Midbrain (tissue), 1 donor: ENCODE measurements around the gene DTNBP1.

Experiments used
- DNase-seq: peaks from one replicate; lab custom pipeline; 2025; lab: John Stamatoyannopoulos, UW

The DTNBP1 gene

GRCh38 chr6:15626160-15626559, 36.7 kb downstream of the DTNBP1 start:
- DNase-seq: no peak

- peak; percentile 44 for DNase-seq
Observed at GRCh38 chr6:15623276-15624116, 39.3 kb downstream of the DTNBP1 start.

- DNase-seq: no peak
Observed at GRCh38 chr6:15622045-15622740, 40.6 kb downstream of the DTNBP1 start.

GRCh38 chr6:15621203-15622044, 41.4 kb downstream of the DTNBP1 start:
- DNase-seq: peak; percentile 35

GRCh38 chr6:15620611-15621010, 42.2 kb downstream of the DTNBP1 start:
- DNase-seq: no peak

GRCh38 chr6:15619330-15619729, 43.5 kb downstream of the DTNBP1 start:
- DNase-seq: no peak

GRCh38 chr6:15618685-15619084, 44.1 kb downstream of the DTNBP1 start:
- DNase-seq: no peak

- no peak for DNase-seq
Observed at GRCh38 chr6:15616261-15616660, 46.6 kb downstream of the DTNBP1 start.

GRCh38 chr6:15615802-15616201, 47.0 kb downstream of the DTNBP1 start:
- DNase-seq: no peak

- DNase-seq: no peak
Observed at GRCh38 chr6:15614277-15614676, 48.6 kb downstream of the DTNBP1 start.

GRCh38 chr6:15608396-15608795, 54.4 kb downstream of the DTNBP1 start:
- no peak for DNase-seq

GRCh38 chr6:15607603-15608002, 55.2 kb downstream of the DTNBP1 start:
- DNase-seq: no peak

GRCh38 chr6:15606347-15606746, 56.5 kb downstream of the DTNBP1 start:
- no peak for DNase-seq

- DNase-seq: no peak
Observed at GRCh38 chr6:15604843-15605242, 58.0 kb downstream of the DTNBP1 start.

GRCh38 chr6:15602154-15602553, 60.7 kb downstream of the DTNBP1 start:
- DNase-seq: no peak

GRCh38 chr6:15598273-15598798, 64.5 kb downstream of the DTNBP1 start:
- DNase-seq: no peak

- no peak for DNase-seq
Observed at GRCh38 chr6:15596186-15596896, 66.5 kb downstream of the DTNBP1 start.

GRCh38 chr6:15595461-15596173, 67.2 kb downstream of the DTNBP1 start:
- DNase-seq: no peak

- DNase-seq: no peak
Observed at GRCh38 chr6:15594512-15595259, 68.1 kb downstream of the DTNBP1 start.

GRCh38 chr6:15593798-15594197, 69.0 kb downstream of the DTNBP1 start:
- DNase-seq: no peak
